RWPE2 (cell line): Measurements from ENCODE around the gene TEX22.

ENCODE experiments used
- ATAC-seq: fragments of 200-7000 bp; cut with Tn5 transposase; 3 replicates; pipeline ENCODE4 v1.9.1; 2021; ENCODE audit warnings: low read depth
- DNase-seq: peaks from one replicate; pipeline ENCODE4 v3.0.0-alpha.2; 2020; ENCODE audit warnings: low spot score
- H3K27ac ChIP-seq: fragments of 450-650 bp; 2 replicates; pipeline ENCODE4 v1.5.1; 2017; ENCODE audit warnings: mild to moderate bottlenecking; ENCODE audit not compliant: poor library complexity, severe bottlenecking
- H3K27me3 ChIP-seq: fragments of 250-450 bp; sonication (Bioruptor Pico); 2 replicates; pipeline ENCODE4 v1.5.1; 2021; ENCODE audit warnings: mild to moderate bottlenecking, moderate library complexity; ENCODE audit not compliant: insufficient read depth, poor library complexity, severe bottlenecking
- H3K36me3 ChIP-seq: fragments of 250-450 bp; sonication (Bioruptor Pico); 2 replicates; pipeline ENCODE4 v1.5.1; 2020; ENCODE audit warnings: low read depth, mild to moderate bottlenecking, moderate library complexity
- H3K4me1 ChIP-seq: fragments of 250-450 bp; sonication (Bioruptor Pico); 2 replicates; pipeline ENCODE4 v1.5.1; 2021; ENCODE audit warnings: mild to moderate bottlenecking, moderate library complexity; ENCODE audit not compliant: insufficient read depth, poor library complexity, severe bottlenecking
- H3K4me3 ChIP-seq: fragments of 250-450 bp; sonication (Bioruptor Pico); 2 replicates; pipeline ENCODE4 v1.5.1; 2021; ENCODE audit warnings: mild to moderate bottlenecking, moderate library complexity; ENCODE audit not compliant: severe bottlenecking
- H3K9me3 ChIP-seq: fragments of 250-450 bp; sonication (Bioruptor Pico); 2 replicates; pipeline ENCODE4 v1.5.1; 2021; ENCODE audit warnings: mild to moderate bottlenecking, moderate library complexity; ENCODE audit not compliant: severe bottlenecking
- CTCF ChIP-seq: fragments of 450-650 bp; IDR thresholded peaks from one replicate; pipeline ENCODE4 v1.5.1; 2017; ENCODE audit warnings: mild to moderate bottlenecking, moderate library complexity; ENCODE audit not compliant: poor library complexity, severe bottlenecking

TEX22 gene

GRCh38 chr14:105369653-105370040, 28.7 kb upstream of the TEX22 start:
- no peak for DNase-seq
- no peaks in the 10 kb centered on the region for H3K27me3 ChIP-seq
- H3K4me1 ChIP-seq: no peaks in the 10 kb centered on the region
- H3K4me3 ChIP-seq: no peak overlapping the region
- TF ChIP-seq CTCF: no peak
- no peak overlapping the region for H3K27ac ChIP-seq
- ATAC-seq: no peak
- H3K9me3 ChIP-seq: no peaks in the 10 kb centered on the region
- H3K36me3 ChIP-seq: no peaks in the 10 kb centered on the region

- H3K27me3 ChIP-seq: no peaks in the 10 kb centered on the region
- no peak overlapping the region for H3K4me3 ChIP-seq
- TF ChIP-seq CTCF: peak; percentile 28
- ATAC-seq (peak; percentile 75), DNase-seq (no peak)
- H3K36me3 ChIP-seq: no peaks in the 10 kb centered on the region
- H3K4me1 ChIP-seq: no peaks in the 10 kb centered on the region
- H3K9me3 ChIP-seq: no peaks in the 10 kb centered on the region
- no peak overlapping the region for H3K27ac ChIP-seq
These were observed 23.9 kb upstream of the TEX22 start for GRCh38 chr14:105374389-105374788.

- H3K4me1 ChIP-seq: no peaks in the 10 kb centered on the region
- no peak overlapping the region for H3K4me3 ChIP-seq
- DNase-seq (no peak), ATAC-seq (no peak)
- H3K36me3 ChIP-seq: no peaks in the 10 kb centered on the region
- no peaks in the 10 kb centered on the region for H3K9me3 ChIP-seq
- TF ChIP-seq CTCF: no peak
- no peaks in the 10 kb centered on the region for H3K27me3 ChIP-seq
- no peak overlapping the region for H3K27ac ChIP-seq
These were observed 22.7 kb upstream of the TEX22 start for GRCh38 chr14:105375635-105376057.

GRCh38 chr14:105376521-105377440, 21.6 kb upstream of the TEX22 start:
- no peak for DNase-seq
- Histone ChIP-seq H3K27ac (no peak overlapping the region), H3K4me3 (no peak overlapping the region)

More at GRCh38 chr14:105376521-105377440, 21.6 kb upstream of the TEX22 start:
- Histone ChIP-seq H3K4me1 (no peaks in the 10 kb centered on the region), H3K27me3 (no peaks in the 10 kb centered on the region), H3K36me3 (no peaks in the 10 kb centered on the region), H3K9me3 (no peaks in the 10 kb centered on the region)
- ATAC-seq: no peak
- TF ChIP-seq CTCF: no peak
